Lung (tissue), 12 donors: ENCODE results near the gene SEPTIN3. TPM values are rescaled to one million over a fixed set of nuclear protein-coding genes. Genes with fewer than 3 reads are reported as not detected.

Experiments
- ATAC-seq: fragments of 200-7000 bp; cut with Tn5 transposase; one replicate; pipeline ENCODE4 v1.9.1; 2020; ENCODE audit warnings: moderate number of reproducible peaks; ENCODE audit not compliant: insufficient read depth, low FRiP score
- DNase-seq, 3 donors: peaks; one replicate each; pipeline ENCODE4 v3.0.0-alpha.2; 2013 to 2017
- H3K27ac ChIP-seq, 2 donors: one replicate each; pipeline ENCODE4 v1.5.1; 2013; ENCODE audit warnings: mild to moderate bottlenecking in 2 of 2, moderate library complexity in 2 of 2, control low read depth in 1 of 2, inconsistent platforms in 1 of 2, low read depth in 1 of 2, low read length in 1 of 2
- H3K27me3 ChIP-seq, 3 donors: one replicate each; pipeline ENCODE4 v1.5.1; 2013; ENCODE audit warnings: low read length in 2 of 3; ENCODE audit not compliant: control insufficient read depth in 3 of 3, insufficient read depth in 3 of 3
- H3K36me3 ChIP-seq, 4 donors: one replicate each; pipeline ENCODE4 v1.5.1; 2013; ENCODE audit warnings: low read length in 4 of 4, mild to moderate bottlenecking in 1 of 4, moderate library complexity in 1 of 4; ENCODE audit not compliant: control insufficient read depth in 4 of 4, insufficient read depth in 4 of 4
- H3K4me1 ChIP-seq, 5 donors: one replicate each; pipeline ENCODE4 v1.5.1; 2013; ENCODE audit warnings: low read length in 5 of 5, mild to moderate bottlenecking in 2 of 5, moderate library complexity in 1 of 5; ENCODE audit not compliant: control insufficient read depth in 5 of 5, insufficient read depth in 5 of 5
- H3K4me3 ChIP-seq: one replicate; pipeline ENCODE4 v1.5.1; 2013; ENCODE audit warnings: mild to moderate bottlenecking, control low read depth, moderate library complexity
- H3K9ac ChIP-seq, 2 donors: one replicate each; pipeline ENCODE4 v1.5.1; 2013; ENCODE audit warnings: low read length in 2 of 2, control low read depth in 1 of 2; ENCODE audit not compliant: insufficient read depth in 1 of 2
- H3K9me3 ChIP-seq, 4 donors: one replicate each; pipeline ENCODE4 v1.5.1; 2013; ENCODE audit warnings: low read length in 3 of 4, mild to moderate bottlenecking in 1 of 4, moderate library complexity in 1 of 4; ENCODE audit not compliant: control insufficient read depth in 4 of 4, insufficient read depth in 3 of 4
- CTCF ChIP-seq: IDR thresholded peaks from 2 replicates; pipeline ENCODE4 v1.5.1; 2012; ENCODE audit warnings: mild to moderate bottlenecking; ENCODE audit errors: control extremely low read depth, extremely low read depth
- WGBS, 2 donors: extraction: QIAGEN DNeasy Blood & Tissue Kit; methylation state at CpG; one replicate each; pipeline ENCODE4 v1.1.7; 2013; 5-methylcytosine and 5-hydroxymethylcytosine counted together
- polyA plus RNA-seq, 2 donors: library from polyadenylated mRNA; stranded (reverse); fragments of 200-250 nt; gene quantifications; one replicate each; pipeline ENCODE4 v1.2.1, GENCODE V29; 2013
- total RNA-seq, 2 donors: library from RNA; depleted of rRNA in 1 of 2; stranded (reverse); fragments of >200 nt in 1 of 2; gene quantifications; one replicate each; pipeline ENCODE4 v1.2.1, GENCODE V29; 2014 to 2021
- donor health status: control.
- donor health status: control.
- donor health status: Bipolar disorder and iron deficiency.
- donor health status: healthy.
- donor health status: DM: yes; HTN: yes; CAD: no.

Gene SEPTIN3
- total and polyA plus RNA-seq, 4 donors = 0.31 to 1.3 (median 0.56) TPM

GRCh38 chr22:41987276-41987675, 18.0 kb downstream of the SEPTIN3 start:
- ATAC-seq (no peak), DNase-seq (no peak)
- 92 to 97% methylated on average over 5 of the region's 5 CpGs for WGBS, 2 donors
- Histone ChIP-seq H3K9me3 (no peaks in the 10 kb centered on the region), H3K27ac (no peak overlapping the region), H3K36me3 (no peaks in the 10 kb centered on the region), H3K9ac (no peak overlapping the region), H3K4me3 (no peak overlapping the region), H3K27me3 (no peaks in the 10 kb centered on the region), H3K4me1 (no peaks in the 10 kb centered on the region)
- TF ChIP-seq CTCF = no peak

DNA sequence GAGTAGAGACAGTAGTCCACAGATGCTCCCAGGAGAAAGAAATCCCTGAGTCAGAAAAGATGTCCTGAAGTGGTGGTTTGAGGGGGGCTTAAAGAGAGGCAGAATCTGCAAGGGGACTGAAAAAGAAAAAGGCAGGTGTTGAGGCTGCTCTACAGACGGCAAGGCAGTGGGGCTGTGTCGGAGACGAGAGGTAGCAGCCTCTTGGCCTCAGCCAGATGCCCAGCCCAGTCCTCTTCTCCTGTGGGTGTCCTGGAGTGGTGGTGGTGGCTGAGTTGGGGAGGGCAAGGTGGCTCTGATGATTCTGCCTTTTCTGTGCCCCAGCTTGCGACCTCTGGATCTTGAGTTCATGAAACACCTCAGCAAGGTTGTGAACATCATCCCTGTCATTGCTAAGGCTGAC, 20.0 kb downstream of the SEPTIN3 start:
- TF ChIP-seq CTCF = no peak
- no peaks in the 10 kb centered on the region for H3K27me3 ChIP-seq
- H3K9ac ChIP-seq = no peak overlapping the region
- H3K4me3 ChIP-seq = no peak overlapping the region
- no peaks in the 10 kb centered on the region for H3K36me3 ChIP-seq
- H3K27ac ChIP-seq = no peak overlapping the region
- WGBS, 2 donors = 74 to 83% methylated on average over 4 of the region's 4 CpGs
- no peaks in the 10 kb centered on the region for H3K4me1 ChIP-seq
- DNase-seq = no peak
- ATAC-seq = no peak
- H3K9me3 ChIP-seq = no peaks in the 10 kb centered on the region

DNA sequence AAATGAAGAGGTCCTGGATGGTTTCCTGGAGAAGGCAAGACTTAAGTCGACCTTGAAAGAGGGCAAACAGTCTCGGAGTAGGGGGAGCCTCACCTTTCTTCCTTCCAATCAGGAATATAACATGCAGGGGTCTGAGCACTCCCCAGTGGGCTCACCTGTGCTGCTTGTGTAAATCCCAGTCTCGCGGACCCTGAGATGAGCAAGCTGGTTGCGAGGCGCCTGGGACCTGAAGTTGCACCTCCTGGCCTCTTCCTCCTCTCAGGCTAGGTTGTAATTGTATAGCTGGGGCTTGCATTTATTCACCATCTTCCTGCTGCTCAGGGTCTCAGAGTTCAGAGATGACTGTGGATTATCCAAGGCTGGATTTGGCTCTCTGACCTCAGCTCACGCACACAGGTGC, 21.9 kb downstream of the SEPTIN3 start:
- ATAC-seq (no peak), DNase-seq (no peak)
- Histone ChIP-seq H3K27me3 (no peaks in the 10 kb centered on the region), H3K4me3 (no peak overlapping the region), H3K36me3 (no peaks in the 10 kb centered on the region), H3K9ac (no peak overlapping the region), H3K9me3 (no peaks in the 10 kb centered on the region), H3K4me1 (no peaks in the 10 kb centered on the region), H3K27ac (no peak overlapping the region)
- 95% methylated on average over 7 of the region's 7 CpGs for WGBS, 2 donors
- TF ChIP-seq CTCF = no peak

- no peak overlapping the region for H3K27ac ChIP-seq
- no peaks in the 10 kb centered on the region for H3K4me1 ChIP-seq
- 91 to 96% methylated on average over 5 of the region's 5 CpGs for WGBS, 2 donors
- H3K27me3 ChIP-seq = no peaks in the 10 kb centered on the region
- no peak overlapping the region for H3K9ac ChIP-seq
- H3K9me3 ChIP-seq = no peaks in the 10 kb centered on the region
- H3K4me3 ChIP-seq = no peak overlapping the region
- no peak for TF ChIP-seq CTCF
- DNase-seq (no peak), ATAC-seq (no peak)
- no peaks in the 10 kb centered on the region for H3K36me3 ChIP-seq
Measured at GRCh38 chr22:41992496-41992895, 23.3 kb downstream of the SEPTIN3 start.
